OCI-M2 (cell line): Measurements from ENCODE around the gene SEC61B.

Experiments used
- DNase-seq: peaks from one replicate; lab custom pipeline; 2025; ENCODE audit not compliant: unreplicated experiment; lab: John Stamatoyannopoulos, UW

SEC61B gene

DNA sequence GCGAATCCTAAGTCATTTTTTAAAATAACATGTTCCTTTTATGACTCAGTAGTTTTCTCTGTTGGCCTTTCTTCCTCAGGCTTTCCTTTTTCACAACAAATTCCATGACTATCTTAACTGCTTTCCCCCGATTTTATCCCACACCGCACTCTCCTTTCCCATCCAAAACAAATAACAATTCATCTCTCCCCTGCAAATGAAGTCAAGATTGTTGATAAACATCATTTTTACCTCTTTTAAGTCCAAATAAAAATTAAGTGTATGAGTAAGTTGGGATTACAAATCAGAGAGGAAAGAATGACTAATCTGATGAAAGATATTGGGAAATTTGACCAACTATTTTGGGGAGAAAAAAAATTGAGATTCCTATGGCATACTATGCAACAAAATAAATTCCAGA lies 47.3 kb downstream of the SEC61B start:
- DNase-seq, result no peak

- DNase-seq, result no peak
Observed at GRCh38 chr9:99270491-99270890, 48.4 kb downstream of the SEC61B start.

DNA sequence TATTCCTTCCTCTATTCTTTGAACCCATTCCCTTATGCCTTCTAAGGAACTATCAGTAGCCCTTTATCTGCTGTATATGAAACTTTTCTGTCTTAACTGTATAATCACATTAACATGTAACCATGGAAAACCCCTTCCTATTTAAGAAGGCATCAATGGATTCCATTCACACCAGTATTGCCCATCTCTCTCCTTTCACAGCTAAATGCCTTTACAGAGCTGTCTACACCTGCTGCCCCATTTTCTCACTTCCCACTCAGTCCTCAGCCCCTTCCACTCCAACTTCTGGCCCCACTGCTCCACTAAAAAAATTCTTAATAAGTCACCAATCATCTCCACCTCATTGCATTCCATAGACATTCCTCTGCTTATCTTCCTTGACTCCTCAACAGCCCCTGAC lies 50.8 kb downstream of the SEC61B start:
- no peak for DNase-seq

DNA sequence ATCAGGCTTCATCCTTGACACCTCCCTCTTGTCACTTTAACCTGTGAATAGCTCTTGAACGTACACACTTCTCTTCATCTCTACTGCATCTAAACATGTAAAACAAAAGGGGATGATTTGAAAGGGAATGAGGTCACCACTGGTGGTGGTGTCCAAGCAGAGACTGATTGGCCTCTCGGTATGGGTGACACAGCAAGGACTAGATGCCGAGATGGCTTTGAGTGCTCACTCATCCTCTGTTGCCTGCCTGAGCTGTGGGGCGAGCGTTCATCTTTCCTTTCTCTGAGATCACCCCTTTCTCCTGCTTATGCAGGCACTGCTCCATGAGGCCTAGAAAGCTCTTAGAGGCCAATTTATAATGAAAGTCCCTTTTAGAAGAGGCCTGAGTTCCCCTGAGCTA lies 51.9 kb downstream of the SEC61B start:
- no peak for DNase-seq

DNA sequence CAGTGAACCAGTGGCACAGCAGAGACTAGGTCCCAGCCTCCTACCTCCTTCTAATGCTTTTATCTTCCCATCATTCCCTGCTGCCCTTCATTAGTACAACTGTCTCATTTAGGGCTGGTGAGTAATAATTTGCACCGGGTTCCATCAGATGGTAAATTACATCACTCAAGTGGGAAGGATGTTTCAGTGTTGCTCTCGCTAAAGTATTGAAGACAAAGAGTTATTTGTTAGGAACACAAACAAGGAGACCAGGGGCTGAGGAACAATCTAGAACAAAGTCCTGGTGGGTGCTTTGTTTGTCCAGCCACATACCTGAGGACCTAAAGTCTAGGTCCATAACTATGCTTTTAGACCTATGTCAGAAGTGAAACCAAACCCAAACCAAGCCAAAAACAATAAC lies 52.4 kb downstream of the SEC61B start:
- no peak for DNase-seq
